Panc1 (cell line): ENCODE results near the gene NDUFS8. TPM values are rescaled to one million over a fixed set of nuclear protein-coding genes. Genes with fewer than 3 reads are reported as not detected.

ENCODE experiments used
- ATAC-seq: fragments of 200-7000 bp; cut with Tn5 transposase; 2 replicates; pipeline ENCODE4 v1.9.1; 2020; ENCODE audit warnings: mild to moderate bottlenecking, moderate library complexity
- BruUV-seq: library from RNA; stranded (reverse); fragments of 400-500 nt; replicated peaks from 2 replicates; lab custom pipeline; 2021; lab: Mats Ljungman, UMichigan
- CTCF ChIA-PET: fragments of 300-600 bp; sonication (Branson Sonifier 250); formaldehyde crosslinking; loops from one replicate; lab custom pipeline; 2022; ENCODE audit warnings: antibody characterized with exemption; lab: Charles Lee
- POLR2A ChIA-PET: fragments of 300-600 bp; sonication (Branson Sonifier 250); formaldehyde crosslinking; loops from one replicate; lab custom pipeline; 2022; ENCODE audit warnings: antibody characterized with exemption; lab: Charles Lee
- DNase-seq: peaks from one replicate; pipeline ENCODE4 v3.0.0-alpha.2; 2010; ENCODE audit warnings: low read depth, low spot score
- H3K27ac ChIP-seq: 2 replicates; pipeline ENCODE4 v1.5.1; 2011; ENCODE audit warnings: mild to moderate bottlenecking, low read length, inconsistent platforms
- H3K27me3 ChIP-seq: fragments of 200-500 bp; sonication (Bioruptor generic); 2 replicates; pipeline ENCODE4 v1.6.0; 2014; ENCODE audit warnings: low read length, inconsistent platforms; ENCODE audit not compliant: control insufficient read depth, insufficient read depth
- H3K36me3 ChIP-seq: fragments of 200-500 bp; sonication (Bioruptor generic); 2 replicates; pipeline ENCODE4 v1.5.1; 2014; ENCODE audit warnings: inconsistent platforms, mild to moderate bottlenecking, low read length, moderate library complexity; ENCODE audit not compliant: control insufficient read depth, insufficient read depth
- H3K4me1 ChIP-seq: 2 replicates; pipeline ENCODE4 v1.5.1; 2011; ENCODE audit warnings: inconsistent platforms, mild to moderate bottlenecking, low read length, moderate library complexity; ENCODE audit not compliant: control insufficient read depth, insufficient read depth
- H3K4me3 ChIP-seq, 2 experiments: 2 replicates each; pipeline ENCODE4 v1.5.1; 2011 to 2012; ENCODE audit warnings: low read depth in 2 of 2, low read length in 2 of 2, mild to moderate bottlenecking in 2 of 2, inconsistent platforms in 1 of 2, moderate library complexity in 1 of 2
- H3K9me3 ChIP-seq: fragments of 200-500 bp; sonication (Bioruptor generic); 2 replicates; pipeline ENCODE4 v1.5.1; 2014; ENCODE audit warnings: low read depth, mild to moderate bottlenecking, inconsistent platforms, low read length, moderate library complexity; ENCODE audit not compliant: control insufficient read depth, insufficient read depth
- POLR2AphosphoS5 ChIP-seq: IDR thresholded peaks from 2 replicates; pipeline ENCODE4 v1.6.1; 2012; ENCODE audit warnings: mild to moderate bottlenecking, low read depth, low read length, moderate library complexity
- SIN3A ChIP-seq: IDR thresholded peaks from 2 replicates; pipeline ENCODE4 v1.6.1; 2012; ENCODE audit warnings: low read depth, mild to moderate bottlenecking, low read length, moderate library complexity, borderline replicate concordance; ENCODE audit not compliant: insufficient read depth
- TCF7L2 ChIP-seq: IDR thresholded peaks from 2 replicates; pipeline ENCODE4 v1.6.1; 2011; ENCODE audit warnings: mild to moderate bottlenecking, low read depth, low read length, inconsistent platforms
- in situ Hi-C: cut with HindIII; loops from 2 replicates; pipeline ENCODE4 v1.10.0; 2016; ENCODE audit warnings: low sequenced_read_pairs, low pct_unique_long_range_greater_than_20kb
- intact Hi-C: fragments of 100-400 bp; cut with micrococcal nuclease; formaldehyde crosslinking; loops from one replicate; pipeline ENCODE4 v1.10.0; 2022; ENCODE audit not compliant: unreplicated experiment
- total RNA-seq: library from RNA; stranded (reverse); gene quantifications from one replicate; pipeline ENCODE4 v1.2.1, GENCODE V29; 2021; ENCODE audit not compliant: unreplicated experiment
- TF ChIP-seq, protein P1 (sequence below), 2 experiments: IDR thresholded peaks; 2 replicates each; pipeline ENCODE4 v1.6.1; 2011 to 2012; ENCODE audit warnings: low read depth in 2 of 2, control low read depth in 1 of 2, low read length in 1 of 2, mild to moderate bottlenecking in 1 of 2, moderate library complexity in 1 of 2; ENCODE audit not compliant: insufficient read depth in 1 of 2
- TF ChIP-seq, protein P2 (sequence below): fragments of 450-650 bp; IDR thresholded peaks from 2 replicates; pipeline ENCODE4 v1.5.1; 2017; ENCODE audit warnings: mild to moderate bottlenecking

The NDUFS8 gene
- total RNA-seq, 1 experiment from 2014 or later: 289 TPM

DNA sequence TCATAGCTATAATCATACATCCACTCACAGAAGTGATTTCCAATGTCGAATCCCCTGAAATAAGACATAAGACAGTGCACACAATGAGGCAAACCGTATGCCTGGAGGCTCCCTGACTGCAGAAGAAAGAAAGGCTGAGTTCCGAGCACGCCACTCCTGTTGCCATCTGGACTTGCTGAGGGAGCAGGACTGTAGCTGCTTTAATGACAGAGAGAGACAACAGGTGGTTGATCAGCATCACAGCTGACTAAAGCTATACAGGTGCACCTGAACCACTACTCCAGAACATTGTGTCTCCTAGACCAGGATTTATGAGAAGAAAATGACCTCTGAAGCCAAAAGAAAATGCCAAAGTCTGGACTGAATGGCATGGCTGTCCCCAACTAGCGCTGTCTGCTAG lies 35.4 kb downstream of the NDUFS8 start:
- ATAC-seq (no peak), DNase-seq (no peak)
- Histone ChIP-seq H3K9me3 (no peaks in the 10 kb centered on the region), H3K4me3 (no peak overlapping the region), H3K36me3 (peaks cover 34% of the 10 kb centered on the region), H3K27ac (no peak overlapping the region), H3K4me1 (no peaks in the 10 kb centered on the region), H3K27me3 (no peaks in the 10 kb centered on the region)
- CTCF ChIA-PET: interaction anchor here (0.7 kb wide), 1 partner anchor 23 kb away, joined by 3 read pairs; no protein-coding TSS in a partner anchor
- in situ Hi-C loops (no loop called here), intact Hi-C loops (no loop called here)
- POLR2A ChIA-PET: no interaction called here
- BruUV-seq: no TSS peak
- no peak for TF ChIP-seq SIN3A
- TF ChIP-seq TCF7L2: no peak
- TF ChIP-seq, protein P1, sequence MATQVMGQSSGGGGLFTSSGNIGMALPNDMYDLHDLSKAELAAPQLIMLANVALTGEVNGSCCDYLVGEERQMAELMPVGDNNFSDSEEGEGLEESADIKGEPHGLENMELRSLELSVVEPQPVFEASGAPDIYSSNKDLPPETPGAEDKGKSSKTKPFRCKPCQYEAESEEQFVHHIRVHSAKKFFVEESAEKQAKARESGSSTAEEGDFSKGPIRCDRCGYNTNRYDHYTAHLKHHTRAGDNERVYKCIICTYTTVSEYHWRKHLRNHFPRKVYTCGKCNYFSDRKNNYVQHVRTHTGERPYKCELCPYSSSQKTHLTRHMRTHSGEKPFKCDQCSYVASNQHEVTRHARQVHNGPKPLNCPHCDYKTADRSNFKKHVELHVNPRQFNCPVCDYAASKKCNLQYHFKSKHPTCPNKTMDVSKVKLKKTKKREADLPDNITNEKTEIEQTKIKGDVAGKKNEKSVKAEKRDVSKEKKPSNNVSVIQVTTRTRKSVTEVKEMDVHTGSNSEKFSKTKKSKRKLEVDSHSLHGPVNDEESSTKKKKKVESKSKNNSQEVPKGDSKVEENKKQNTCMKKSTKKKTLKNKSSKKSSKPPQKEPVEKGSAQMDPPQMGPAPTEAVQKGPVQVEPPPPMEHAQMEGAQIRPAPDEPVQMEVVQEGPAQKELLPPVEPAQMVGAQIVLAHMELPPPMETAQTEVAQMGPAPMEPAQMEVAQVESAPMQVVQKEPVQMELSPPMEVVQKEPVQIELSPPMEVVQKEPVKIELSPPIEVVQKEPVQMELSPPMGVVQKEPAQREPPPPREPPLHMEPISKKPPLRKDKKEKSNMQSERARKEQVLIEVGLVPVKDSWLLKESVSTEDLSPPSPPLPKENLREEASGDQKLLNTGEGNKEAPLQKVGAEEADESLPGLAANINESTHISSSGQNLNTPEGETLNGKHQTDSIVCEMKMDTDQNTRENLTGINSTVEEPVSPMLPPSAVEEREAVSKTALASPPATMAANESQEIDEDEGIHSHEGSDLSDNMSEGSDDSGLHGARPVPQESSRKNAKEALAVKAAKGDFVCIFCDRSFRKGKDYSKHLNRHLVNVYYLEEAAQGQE (IDR thresholded peaks at IDR 0.05; ENCODE audit: insufficient read depth in 1 of 2, low read depth in 2 of 2, low read length in 1 of 2): no peak
- TF ChIP-seq POLR2AphosphoS5: no peak
- TF ChIP-seq, protein P2, sequence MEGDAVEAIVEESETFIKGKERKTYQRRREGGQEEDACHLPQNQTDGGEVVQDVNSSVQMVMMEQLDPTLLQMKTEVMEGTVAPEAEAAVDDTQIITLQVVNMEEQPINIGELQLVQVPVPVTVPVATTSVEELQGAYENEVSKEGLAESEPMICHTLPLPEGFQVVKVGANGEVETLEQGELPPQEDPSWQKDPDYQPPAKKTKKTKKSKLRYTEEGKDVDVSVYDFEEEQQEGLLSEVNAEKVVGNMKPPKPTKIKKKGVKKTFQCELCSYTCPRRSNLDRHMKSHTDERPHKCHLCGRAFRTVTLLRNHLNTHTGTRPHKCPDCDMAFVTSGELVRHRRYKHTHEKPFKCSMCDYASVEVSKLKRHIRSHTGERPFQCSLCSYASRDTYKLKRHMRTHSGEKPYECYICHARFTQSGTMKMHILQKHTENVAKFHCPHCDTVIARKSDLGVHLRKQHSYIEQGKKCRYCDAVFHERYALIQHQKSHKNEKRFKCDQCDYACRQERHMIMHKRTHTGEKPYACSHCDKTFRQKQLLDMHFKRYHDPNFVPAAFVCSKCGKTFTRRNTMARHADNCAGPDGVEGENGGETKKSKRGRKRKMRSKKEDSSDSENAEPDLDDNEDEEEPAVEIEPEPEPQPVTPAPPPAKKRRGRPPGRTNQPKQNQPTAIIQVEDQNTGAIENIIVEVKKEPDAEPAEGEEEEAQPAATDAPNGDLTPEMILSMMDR: no peak

DNA sequence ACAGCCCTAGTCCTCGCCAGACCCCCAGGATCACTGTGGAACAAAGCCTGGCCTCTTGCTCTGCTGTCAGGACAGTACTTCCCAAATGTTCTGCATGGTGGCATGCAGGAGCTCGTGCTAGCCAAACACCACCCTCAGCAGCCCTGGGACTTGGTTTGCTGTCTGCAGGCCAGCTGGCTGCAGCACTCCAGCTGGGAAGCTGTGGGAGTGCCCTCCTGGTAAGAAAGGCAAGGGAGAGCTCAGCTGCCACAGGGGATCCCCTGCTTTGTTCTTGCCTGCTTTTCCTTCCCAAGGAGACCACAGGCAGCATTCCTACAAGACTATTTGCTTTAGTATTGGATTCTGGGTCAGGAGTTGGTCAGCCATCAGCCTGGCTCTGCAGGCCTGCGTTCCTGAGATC lies 36.3 kb downstream of the NDUFS8 start:
- POLR2A ChIA-PET: no interaction called here
- Histone ChIP-seq H3K27me3 (no peaks in the 10 kb centered on the region), H3K27ac (no peak overlapping the region), H3K4me3 (no peak overlapping the region), H3K36me3 (peaks cover 36% of the 10 kb centered on the region), H3K9me3 (no peaks in the 10 kb centered on the region), H3K4me1 (no peaks in the 10 kb centered on the region)
- no peak; the same call in 1 of the 2 replicates for ATAC-seq
- CTCF ChIA-PET: no interaction called here
- TF ChIP-seq, protein P1 (IDR thresholded peaks at IDR 0.05; ENCODE audit: insufficient read depth in 1 of 2, low read depth in 2 of 2, low read length in 1 of 2): no peak
- TF ChIP-seq TCF7L2: no peak
- TF ChIP-seq, protein P2: no peak
- no peak for TF ChIP-seq SIN3A
- TF ChIP-seq POLR2AphosphoS5: no peak
- in situ Hi-C loops (no loop called here), intact Hi-C loops (no loop called here)
- no TSS peak for BruUV-seq
- no peak for DNase-seq
